DMS114 treated with DMSO at 0.1 percent for 48 hours (cell line): ENCODE results near the gene NIP7.

Source experiments
- DNase-seq: peaks from one replicate; lab custom pipeline; 2025; ENCODE audit not compliant: unreplicated experiment; lab: John Stamatoyannopoulos, UW

NIP7 gene

DNA sequence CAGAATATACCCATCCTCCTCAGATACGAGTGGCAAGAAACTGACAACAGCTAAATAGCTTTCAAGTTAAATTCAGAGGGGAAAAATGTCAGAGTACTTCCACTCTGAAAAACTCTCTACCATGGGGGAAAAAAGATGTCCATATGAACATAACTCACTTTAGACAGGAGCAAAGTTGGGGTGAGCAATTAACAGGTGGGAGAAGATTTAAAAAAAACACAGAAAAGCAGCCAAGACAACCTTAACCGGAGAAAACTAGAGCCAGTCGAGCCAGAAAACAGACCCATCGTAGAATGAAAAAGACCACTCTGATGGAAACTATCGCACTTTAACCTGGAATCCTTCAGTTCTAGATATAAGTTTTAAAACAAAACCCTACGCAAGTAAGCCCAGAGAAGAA, 45.4 kb downstream of the NIP7 start:
- DNase-seq = no peak

DNA sequence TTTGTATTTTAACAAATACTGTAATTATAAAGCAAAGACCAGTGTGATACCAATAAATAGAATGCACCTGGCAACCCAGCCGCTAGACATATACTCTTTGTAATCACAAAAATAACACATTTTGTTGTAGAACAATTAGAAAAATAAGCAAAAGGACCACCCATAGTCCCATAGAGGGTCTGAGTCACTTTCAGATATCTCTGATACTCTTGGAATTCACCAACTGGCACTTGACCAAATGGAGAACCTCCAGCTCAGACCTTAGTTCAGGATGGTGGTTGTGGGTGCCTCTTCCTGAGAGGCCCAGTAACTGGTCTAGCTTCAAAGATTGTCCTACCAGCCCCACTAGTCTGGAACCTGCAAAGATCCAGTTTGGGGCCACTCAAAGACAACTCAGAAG, 47.0 kb downstream of the NIP7 start:
- DNase-seq = no peak
